Lung (tissue), 12 donors: Measurements from ENCODE around the gene ASPHD1. TPM values are rescaled to one million over a fixed set of nuclear protein-coding genes. Genes with fewer than 3 reads are reported as not detected.

Experiments used
- ATAC-seq: fragments of 200-7000 bp; cut with Tn5 transposase; one replicate; pipeline ENCODE4 v1.9.1; 2020; ENCODE audit warnings: moderate number of reproducible peaks; ENCODE audit not compliant: insufficient read depth, low FRiP score
- DNase-seq, 3 donors: peaks; one replicate each; pipeline ENCODE4 v3.0.0-alpha.2; 2013 to 2017
- H3K27ac ChIP-seq, 2 donors: one replicate each; pipeline ENCODE4 v1.5.1; 2013; ENCODE audit warnings: mild to moderate bottlenecking in 2 of 2, moderate library complexity in 2 of 2, control low read depth in 1 of 2, inconsistent platforms in 1 of 2, low read depth in 1 of 2, low read length in 1 of 2
- H3K27me3 ChIP-seq, 3 donors: one replicate each; pipeline ENCODE4 v1.5.1; 2013; ENCODE audit warnings: low read length in 2 of 3; ENCODE audit not compliant: control insufficient read depth in 3 of 3, insufficient read depth in 3 of 3
- H3K36me3 ChIP-seq, 4 donors: one replicate each; pipeline ENCODE4 v1.5.1; 2013; ENCODE audit warnings: low read length in 4 of 4, mild to moderate bottlenecking in 1 of 4, moderate library complexity in 1 of 4; ENCODE audit not compliant: control insufficient read depth in 4 of 4, insufficient read depth in 4 of 4
- H3K4me1 ChIP-seq, 5 donors: one replicate each; pipeline ENCODE4 v1.5.1; 2013; ENCODE audit warnings: low read length in 5 of 5, mild to moderate bottlenecking in 2 of 5, moderate library complexity in 1 of 5; ENCODE audit not compliant: control insufficient read depth in 5 of 5, insufficient read depth in 5 of 5
- H3K4me3 ChIP-seq: one replicate; pipeline ENCODE4 v1.5.1; 2013; ENCODE audit warnings: mild to moderate bottlenecking, control low read depth, moderate library complexity
- H3K9ac ChIP-seq, 2 donors: one replicate each; pipeline ENCODE4 v1.5.1; 2013; ENCODE audit warnings: low read length in 2 of 2, control low read depth in 1 of 2; ENCODE audit not compliant: insufficient read depth in 1 of 2
- H3K9me3 ChIP-seq, 4 donors: one replicate each; pipeline ENCODE4 v1.5.1; 2013; ENCODE audit warnings: low read length in 3 of 4, mild to moderate bottlenecking in 1 of 4, moderate library complexity in 1 of 4; ENCODE audit not compliant: control insufficient read depth in 4 of 4, insufficient read depth in 3 of 4
- CTCF ChIP-seq: IDR thresholded peaks from 2 replicates; pipeline ENCODE4 v1.5.1; 2012; ENCODE audit warnings: mild to moderate bottlenecking; ENCODE audit errors: control extremely low read depth, extremely low read depth
- WGBS, 2 donors: extraction: QIAGEN DNeasy Blood & Tissue Kit; methylation state at CpG; one replicate each; pipeline ENCODE4 v1.1.7; 2013; 5-methylcytosine and 5-hydroxymethylcytosine counted together
- polyA plus RNA-seq, 2 donors: library from polyadenylated mRNA; stranded (reverse); fragments of 200-250 nt; gene quantifications; one replicate each; pipeline ENCODE4 v1.2.1, GENCODE V29; 2013
- total RNA-seq, 2 donors: library from RNA; depleted of rRNA in 1 of 2; stranded (reverse); fragments of >200 nt in 1 of 2; gene quantifications; one replicate each; pipeline ENCODE4 v1.2.1, GENCODE V29; 2014 to 2021
- donor health status: control.
- donor health status: control.
- donor health status: Bipolar disorder and iron deficiency.
- donor health status: healthy.
- donor health status: DM: yes; HTN: yes; CAD: no.

The ASPHD1 gene
- total and polyA plus RNA-seq, 4 donors: 0.34 to 4.3 (median 3.7) TPM

- Histone ChIP-seq H3K4me3 (no peak overlapping the region), H3K9ac (no peak overlapping the region), H3K27ac (no peak overlapping the region), H3K27me3 (peaks cover 0 to 14% (median 8%) of the 10 kb centered on the region in 3 donors), H3K36me3 (no peaks in the 10 kb centered on the region), H3K9me3 (peaks cover 0 to 2% (median 0%) of the 10 kb centered on the region in 4 donors), H3K4me1 (peaks cover 0 to 12% (median 4%) of the 10 kb centered on the region in 5 donors)
- ATAC-seq: no peak
- no peak for DNase-seq
- no peak for TF ChIP-seq CTCF
- 50 to 53% methylated on average over 30 to 31 of the region's 31 CpGs for WGBS, 2 donors
Measured at GRCh38 chr16:29900888-29901606, 759 bp downstream of the ASPHD1 start.

- WGBS, 2 donors: 89 to 94% methylated on average over 19 of the region's 19 CpGs
- H3K4me1 ChIP-seq: peaks cover 0 to 12% (median 4%) of the 10 kb centered on the region in 5 donors
Measured at GRCh38 chr16:29901607-29901945, 1.3 kb downstream of the ASPHD1 start.

GRCh38 chr16:29903590-29903989 is 3.3 kb downstream of the ASPHD1 start:
- Histone ChIP-seq H3K9me3 (no peaks in the 10 kb centered on the region), H3K27ac (no peak overlapping the region), H3K4me3 (no peak overlapping the region), H3K36me3 (peaks cover 0 to 4% (median 0%) of the 10 kb centered on the region in 4 donors), H3K4me1 (peaks cover 0 to 10% (median 4%) of the 10 kb centered on the region in 5 donors), H3K27me3 (peaks cover 0 to 13% (median 1%) of the 10 kb centered on the region in 3 donors), H3K9ac (no peak overlapping the region)
- TF ChIP-seq CTCF: no peak
- 47 to 49% methylated on average over 4 of the region's 4 CpGs for WGBS, 2 donors
- ATAC-seq (no peak), DNase-seq (no peak)

More at GRCh38 chr16:29901607-29901945, 1.3 kb downstream of the ASPHD1 start:
- DNase-seq: no peak
- TF ChIP-seq CTCF: no peak
- no peak for ATAC-seq
- no peak overlapping the region for H3K4me3 ChIP-seq
- peaks cover 0 to 1% (median 0%) of the 10 kb centered on the region in 4 donors for H3K9me3 ChIP-seq
- peaks cover 0 to 1% (median 0%) of the 10 kb centered on the region in 4 donors for H3K36me3 ChIP-seq
- H3K9ac ChIP-seq: no peak overlapping the region
- peaks cover 0 to 14% (median 8%) of the 10 kb centered on the region in 3 donors for H3K27me3 ChIP-seq
- H3K27ac ChIP-seq: no peak overlapping the region

DNA sequence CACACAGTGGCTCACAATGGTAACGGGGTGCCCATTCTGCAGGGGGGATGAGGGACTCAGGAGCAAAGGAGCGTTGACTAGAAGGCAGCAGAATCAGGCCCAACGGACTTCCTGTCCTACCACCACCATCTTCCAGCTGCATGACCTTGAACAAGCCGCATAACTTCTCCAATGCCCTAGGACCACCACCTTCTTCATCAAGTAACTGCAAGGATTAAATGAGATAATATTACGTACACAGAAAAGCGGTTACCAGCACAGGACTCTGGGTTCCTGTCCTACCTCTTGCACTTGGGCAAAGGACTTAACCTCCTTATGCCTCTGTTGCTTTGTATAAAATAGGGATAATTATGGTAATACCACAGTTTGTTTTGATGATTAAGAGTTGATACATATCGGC is 4.7 kb downstream of the ASPHD1 start:
- Histone ChIP-seq H3K9me3 (no peaks in the 10 kb centered on the region), H3K27me3 (peaks cover 0 to 8% (median 0%) of the 10 kb centered on the region in 3 donors), H3K4me3 (no peak overlapping the region), H3K9ac (no peak overlapping the region), H3K36me3 (peaks cover 0 to 4% (median 0%) of the 10 kb centered on the region in 4 donors), H3K4me1 (peaks cover 0 to 6% (median 0%) of the 10 kb centered on the region in 5 donors), H3K27ac (no peak overlapping the region)
- DNase-seq (no peak), ATAC-seq (no peak)
- 91 to 97% methylated on average over 7 of the region's 7 CpGs for WGBS, 2 donors
- no peak for TF ChIP-seq CTCF
